ENCODE results near the gene MAPK11. TPM values are rescaled to one million over a fixed set of nuclear protein-coding genes. Genes with fewer than 3 reads are reported as not detected.

MAPK11 gene
- total and polyA plus RNA-seq, 9 of the 15 experiments (the other 6 are each of a cell fraction or from before 2014, with no cell fraction given) = 0.06 to 14.6 (median 5.3) TPM

DNA sequence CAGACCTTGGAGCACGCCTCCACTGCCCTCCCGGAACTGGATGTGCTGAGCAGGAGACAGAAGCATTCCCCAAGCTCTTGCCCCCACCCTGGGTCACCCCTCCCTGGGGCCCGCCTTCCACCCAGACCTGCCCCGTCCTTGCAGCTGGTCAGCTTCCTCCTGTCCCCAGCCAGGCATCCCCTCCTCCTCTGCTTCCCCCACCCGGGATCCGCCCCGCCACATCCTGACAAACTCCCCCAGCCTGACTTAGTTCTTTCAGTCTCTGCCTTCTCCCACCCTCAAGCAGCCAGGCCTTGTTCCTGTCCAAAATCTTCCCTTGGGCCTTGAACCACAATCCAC, 38.4 kb upstream of the MAPK11 start (continued):
- TF ChIP-seq SMAD1 (IDR thresholded peaks at IDR 0.05; ENCODE audit: low read depth, low read length, partially characterized antibody) (no peak), POLR3A (IDR thresholded peaks at IDR 0.05; ENCODE audit: borderline replicate concordance, extremely low read depth, insufficient read depth, insufficient read length) (no peak), JUN (IDR thresholded peaks at IDR 0.05; ENCODE audit: borderline replicate concordance, low read depth, low read length) (no peak), JUN (CRISPR knock-in tag; IDR thresholded peaks at IDR 0.05; ENCODE audit: borderline replicate concordance) (no peak), SRSF3 (IDR thresholded peaks at IDR 0.05; ENCODE audit: insufficient read depth, low read length) (no peak), RBFOX2 (IDR thresholded peaks at IDR 0.05; ENCODE audit: low read depth, low read length) (peak; percentile 33; the same call in 1 of the 2 replicates), TEAD2 (tag; IDR thresholded peaks at IDR 0.05) (no peak), WHSC1 (IDR thresholded peaks at IDR 0.05; ENCODE audit: low read length) (no peak), SMARCC2 (IDR thresholded peaks at IDR 0.05; ENCODE audit: low read depth) (no peak), CBX8 (IDR thresholded peaks at IDR 0.05; ENCODE audit: borderline replicate concordance, extremely low read depth, low read depth, low read length, poor library complexity, severe bottlenecking) (no peak), ZNF436 (CRISPR knock-in tag; IDR thresholded peaks at IDR 0.05) (no peak), PHF8 (IDR thresholded peaks at IDR 0.05; ENCODE audit: borderline replicate concordance, low read length) (0 out of 2 replicates have a peak, but pooled peaks have one; percentile 0), EGR1 (conservative IDR thresholded peaks at IDR 0.05) (no peak), BCOR (IDR thresholded peaks at IDR 0.05) (no peak)
- TF ChIP-seq, protein P1, sequence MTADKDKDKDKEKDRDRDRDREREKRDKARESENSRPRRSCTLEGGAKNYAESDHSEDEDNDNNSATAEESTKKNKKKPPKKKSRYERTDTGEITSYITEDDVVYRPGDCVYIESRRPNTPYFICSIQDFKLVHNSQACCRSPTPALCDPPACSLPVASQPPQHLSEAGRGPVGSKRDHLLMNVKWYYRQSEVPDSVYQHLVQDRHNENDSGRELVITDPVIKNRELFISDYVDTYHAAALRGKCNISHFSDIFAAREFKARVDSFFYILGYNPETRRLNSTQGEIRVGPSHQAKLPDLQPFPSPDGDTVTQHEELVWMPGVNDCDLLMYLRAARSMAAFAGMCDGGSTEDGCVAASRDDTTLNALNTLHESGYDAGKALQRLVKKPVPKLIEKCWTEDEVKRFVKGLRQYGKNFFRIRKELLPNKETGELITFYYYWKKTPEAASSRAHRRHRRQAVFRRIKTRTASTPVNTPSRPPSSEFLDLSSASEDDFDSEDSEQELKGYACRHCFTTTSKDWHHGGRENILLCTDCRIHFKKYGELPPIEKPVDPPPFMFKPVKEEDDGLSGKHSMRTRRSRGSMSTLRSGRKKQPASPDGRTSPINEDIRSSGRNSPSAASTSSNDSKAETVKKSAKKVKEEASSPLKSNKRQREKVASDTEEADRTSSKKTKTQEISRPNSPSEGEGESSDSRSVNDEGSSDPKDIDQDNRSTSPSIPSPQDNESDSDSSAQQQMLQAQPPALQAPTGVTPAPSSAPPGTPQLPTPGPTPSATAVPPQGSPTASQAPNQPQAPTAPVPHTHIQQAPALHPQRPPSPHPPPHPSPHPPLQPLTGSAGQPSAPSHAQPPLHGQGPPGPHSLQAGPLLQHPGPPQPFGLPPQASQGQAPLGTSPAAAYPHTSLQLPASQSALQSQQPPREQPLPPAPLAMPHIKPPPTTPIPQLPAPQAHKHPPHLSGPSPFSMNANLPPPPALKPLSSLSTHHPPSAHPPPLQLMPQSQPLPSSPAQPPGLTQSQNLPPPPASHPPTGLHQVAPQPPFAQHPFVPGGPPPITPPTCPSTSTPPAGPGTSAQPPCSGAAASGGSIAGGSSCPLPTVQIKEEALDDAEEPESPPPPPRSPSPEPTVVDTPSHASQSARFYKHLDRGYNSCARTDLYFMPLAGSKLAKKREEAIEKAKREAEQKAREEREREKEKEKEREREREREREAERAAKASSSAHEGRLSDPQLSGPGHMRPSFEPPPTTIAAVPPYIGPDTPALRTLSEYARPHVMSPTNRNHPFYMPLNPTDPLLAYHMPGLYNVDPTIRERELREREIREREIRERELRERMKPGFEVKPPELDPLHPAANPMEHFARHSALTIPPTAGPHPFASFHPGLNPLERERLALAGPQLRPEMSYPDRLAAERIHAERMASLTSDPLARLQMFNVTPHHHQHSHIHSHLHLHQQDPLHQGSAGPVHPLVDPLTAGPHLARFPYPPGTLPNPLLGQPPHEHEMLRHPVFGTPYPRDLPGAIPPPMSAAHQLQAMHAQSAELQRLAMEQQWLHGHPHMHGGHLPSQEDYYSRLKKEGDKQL (CRISPR knock-in tag; IDR thresholded peaks at IDR 0.05; ENCODE audit: borderline replicate concordance) = no peak
- TF ChIP-seq, protein P2, sequence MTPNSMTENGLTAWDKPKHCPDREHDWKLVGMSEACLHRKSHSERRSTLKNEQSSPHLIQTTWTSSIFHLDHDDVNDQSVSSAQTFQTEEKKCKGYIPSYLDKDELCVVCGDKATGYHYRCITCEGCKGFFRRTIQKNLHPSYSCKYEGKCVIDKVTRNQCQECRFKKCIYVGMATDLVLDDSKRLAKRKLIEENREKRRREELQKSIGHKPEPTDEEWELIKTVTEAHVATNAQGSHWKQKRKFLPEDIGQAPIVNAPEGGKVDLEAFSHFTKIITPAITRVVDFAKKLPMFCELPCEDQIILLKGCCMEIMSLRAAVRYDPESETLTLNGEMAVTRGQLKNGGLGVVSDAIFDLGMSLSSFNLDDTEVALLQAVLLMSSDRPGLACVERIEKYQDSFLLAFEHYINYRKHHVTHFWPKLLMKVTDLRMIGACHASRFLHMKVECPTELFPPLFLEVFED (CRISPR knock-in tag; conservative IDR thresholded peaks at IDR 0.05) = no peak
- TF ChIP-seq, protein P3, sequence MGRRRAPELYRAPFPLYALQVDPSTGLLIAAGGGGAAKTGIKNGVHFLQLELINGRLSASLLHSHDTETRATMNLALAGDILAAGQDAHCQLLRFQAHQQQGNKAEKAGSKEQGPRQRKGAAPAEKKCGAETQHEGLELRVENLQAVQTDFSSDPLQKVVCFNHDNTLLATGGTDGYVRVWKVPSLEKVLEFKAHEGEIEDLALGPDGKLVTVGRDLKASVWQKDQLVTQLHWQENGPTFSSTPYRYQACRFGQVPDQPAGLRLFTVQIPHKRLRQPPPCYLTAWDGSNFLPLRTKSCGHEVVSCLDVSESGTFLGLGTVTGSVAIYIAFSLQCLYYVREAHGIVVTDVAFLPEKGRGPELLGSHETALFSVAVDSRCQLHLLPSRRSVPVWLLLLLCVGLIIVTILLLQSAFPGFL (CRISPR knock-in tag; IDR thresholded peaks at IDR 0.05) = no peak

Measured in K562 (cell line).